Heart left ventricle (tissue), 16 donors: ENCODE results near the gene RFX4. TPM values are rescaled to one million over a fixed set of nuclear protein-coding genes. Genes with fewer than 3 reads are reported as not detected.
"Not testable (repeated sequence)": the region's sequence is repeated elsewhere in the genome, so short reads cannot be mapped to it uniquely, and the experiment has no call there.

Source experiments
- ATAC-seq, 4 donors: fragments of 200-7000 bp; cut with Tn5 transposase; one replicate each; pipeline ENCODE4 v1.9.1; 2020 to 2022; ENCODE audit warnings: moderate library complexity in 4 of 4, mild to moderate bottlenecking in 3 of 4, moderate number of reproducible peaks in 1 of 4
- DNase-seq, 5 donors: peaks; one replicate each; pipeline ENCODE4 v3.0.0-alpha.2; 2020
- H3K27ac ChIP-seq, 12 donors: fragments of 200-600 bp; sonication (generic) in 4 of 12; one replicate each; pipeline versions ENCODE4 v1.5.0 to v1.8.0; 2016 to 2022; ENCODE audit warnings: mild to moderate bottlenecking in 2 of 12
- H3K27me3 ChIP-seq, 9 donors: fragments of 200-600 bp; sonication (generic) in 2 of 9; one replicate each; pipeline versions ENCODE4 v1.5.1 to v1.8.0; 2016 to 2022; ENCODE audit warnings: mild to moderate bottlenecking in 3 of 9
- H3K36me3 ChIP-seq, 9 donors: fragments of 200-600 bp; sonication (generic) in 2 of 9; one replicate each; pipeline versions ENCODE4 v1.5.0 to v1.8.0; 2018 to 2022; ENCODE audit warnings: mild to moderate bottlenecking in 2 of 9
- H3K4me1 ChIP-seq, 12 donors: fragments of 200-600 bp; sonication (generic) in 4 of 12; one replicate each; pipeline versions ENCODE4 v1.5.0 to v1.8.0; 2016 to 2022; ENCODE audit warnings: mild to moderate bottlenecking in 3 of 12
- H3K4me3 ChIP-seq, 12 donors: fragments of 200-600 bp; sonication (generic) in 4 of 12; one replicate each; pipeline versions ENCODE4 v1.5.0 to v1.8.0; 2017 to 2022; ENCODE audit warnings: mild to moderate bottlenecking in 9 of 12, moderate library complexity in 4 of 12
- H3K9me3 ChIP-seq, 12 donors: fragments of 200-600 bp; sonication (generic) in 4 of 12; one replicate each; pipeline versions ENCODE4 v1.5.0 to v1.8.0; 2016 to 2022; ENCODE audit warnings: mild to moderate bottlenecking in 1 of 12
- CTCF ChIP-seq, 12 donors: fragments of 200-600 bp; sonication (generic) in 4 of 12; IDR thresholded peaks; one replicate each; pipeline versions ENCODE4 v1.5.0 to v1.8.0; 2018 to 2022; ENCODE audit warnings: antibody characterized with exemption in 12 of 12, mild to moderate bottlenecking in 5 of 12
- POLR2A ChIP-seq, 2 donors: fragments of 450-650 bp; IDR thresholded peaks; one replicate each; pipeline ENCODE4 v1.6.1; 2017; ENCODE audit warnings: antibody characterized with exemption in 2 of 2, mild to moderate bottlenecking in 2 of 2, moderate library complexity in 2 of 2
- WGBS, 4 donors: extraction: QIAGEN DNeasy Blood & Tissue Kit in 2 of 4; methylation state at CpG; one replicate each; pipeline versions ENCODE4 v1.1.5 to v1.1.7; 2013 to 2018; 5-methylcytosine and 5-hydroxymethylcytosine counted together
- intact Hi-C, 10 donors: fragments of 100-400 bp; cut with DNase I; formaldehyde crosslinking; loops; one replicate each; pipeline versions ENCODE4 v1.11.1 to v1.14.2; 2022
- polyA plus RNA-seq, 2 donors: library from polyadenylated mRNA; stranded (reverse); fragments of 200-250 nt; gene quantifications; one replicate each; pipeline ENCODE4 v1.2.3, GENCODE V29; 2013
- total RNA-seq, 9 donors: library from RNA; depleted of rRNA in 2 of 9; stranded (reverse); fragments of >200 nt in 2 of 9; fragmentation: NEBNext Ultra II Directional in 3 of 9; extraction: Animal tissue kit (Norgen Biotek cat#: 25700) in 3 of 9; gene quantifications; one replicate each; pipeline versions ENCODE4 v1.1.0 to v1.2.4, GENCODE V29; 2016 to 2023
- donor health status: ischemic (EF 13 %, LVEDD 7.1; RV severe dilation, severe dysfunction).
- donor health status: healthy with polysubstance abuse.
- donor health status: DM: no; HTN: yes; CAD: no.
- donor health status: DM: no; HTN: no; CAD: no.
- donor health status: ischemic (EF 25% LVEDD 6.9; RV normal size, moderate dysfunction).
- donor health status: ischemic (EF 25% LVEDD 5.7; RV mildly dilated, moderate dysfunction).
- donor health status: healthy.
- donor health status: DM: yes; HTN: yes; CAD: no.
- donor health status: ischemic (EF 35%, LVEDD 5.7; RV mildly dilated, moderate dysfunction).
- donor health status: nonischemic (EF 11% LVEDD 7.7; RV severe dilation, severe dysfunction).
- donor health status: DM: yes; HTN: yes; CAD: no.
- donor health status: PGD.
- donor health status: ischemic (EF 29% LVEDD 5.4; RV normal size, mild dysfunction).
- donor health status: nonischemic (EF 23%, LVEDD 6.1; RV moderate dilation, normal function).

Gene RFX4
- total and polyA plus RNA-seq, 11 donors: 0.09 TPM; not detected in 9

GRCh38 chr12:106601496-106601895 is 18.7 kb downstream of the RFX4 start:
- 84 to 90% (median 88%) methylated on average over 10 to 11 of the region's 11 CpGs for WGBS, 4 donors
- Histone ChIP-seq H3K36me3 (no peaks in the 10 kb centered on the region), H3K27ac (no peak overlapping the region), H3K4me1 (no peaks in the 10 kb centered on the region), H3K4me3 (no peak overlapping the region), H3K27me3 (peaks cover 0 to 39% (median 0%) of the 10 kb centered on the region in 9 donors), H3K9me3 (no peaks in the 10 kb centered on the region)
- TF ChIP-seq POLR2A (IDR thresholded peaks at IDR 0.05) (no peak), CTCF (IDR thresholded peaks at IDR 0.05) (no peak)
- intact Hi-C loops: no loop called here
- no peak for DNase-seq
- ATAC-seq: no peak

- 87 to 91% (median 87%) methylated on average over 4 of the region's 4 CpGs for WGBS, 4 donors
- Histone ChIP-seq H3K4me3 (no peak overlapping the region), H3K36me3 (no peaks in the 10 kb centered on the region), H3K4me1 (no peaks in the 10 kb centered on the region), H3K27me3 (peaks cover 0 to 37% (median 0%) of the 10 kb centered on the region in 9 donors), H3K9me3 (no peaks in the 10 kb centered on the region), H3K27ac (no peak overlapping the region)
- intact Hi-C loops: no loop called here
- no peak for TF ChIP-seq CTCF (IDR thresholded peaks at IDR 0.05)
- TF ChIP-seq POLR2A (IDR thresholded peaks at IDR 0.05): no peak
- DNase-seq (no peak), ATAC-seq (no peak)
Measured at GRCh38 chr12:106602076-106602475, 19.3 kb downstream of the RFX4 start.

- Histone ChIP-seq H3K27ac (no peak overlapping the region), H3K9me3 (peaks cover 0 to 5% (median 0%) of the 10 kb centered on the region in 12 donors), H3K4me3 (no peak overlapping the region), H3K4me1 (no peaks in the 10 kb centered on the region), H3K27me3 (peaks cover 0 to 17% (median 0%) of the 10 kb centered on the region in 9 donors), H3K36me3 (no peaks in the 10 kb centered on the region)
- WGBS, 4 donors: 57 to 80% (median 70%) methylated on average over 2 of the region's 2 CpGs
- ATAC-seq: no peak
- TF ChIP-seq CTCF (IDR thresholded peaks at IDR 0.05) (no peak), POLR2A (IDR thresholded peaks at IDR 0.05) (no peak)
- intact Hi-C loops: no loop called here
- no peak for DNase-seq
Measured at GRCh38 chr12:106605254-106605653, 22.4 kb downstream of the RFX4 start.

GRCh38 chr12:106620588-106620987 is 37.8 kb downstream of the RFX4 start:
- DNase-seq, H3K4me1 ChIP-seq, H3K4me3 ChIP-seq, H3K27me3 ChIP-seq, H3K27ac ChIP-seq, ATAC-seq, intact Hi-C loops, H3K36me3 ChIP-seq: not testable (repeated sequence)
- H3K9me3 ChIP-seq: peaks cover 0 to 33% (median 14%) of the 10 kb centered on the region in 12 donors
- WGBS, 4 donors: 90 to 91% (median 91%) methylated on average over 5 of the region's 5 CpGs

- Histone ChIP-seq H3K4me1 (no peaks in the 10 kb centered on the region), H3K27me3 (no peaks in the 10 kb centered on the region), H3K36me3 (no peaks in the 10 kb centered on the region), H3K4me3 (no peak overlapping the region), H3K27ac (no peak overlapping the region), H3K9me3 (peaks cover 0 to 14% (median 3%) of the 10 kb centered on the region in 12 donors)
- intact Hi-C loops: no loop called here
- no peak for ATAC-seq
- no peak for TF ChIP-seq POLR2A (IDR thresholded peaks at IDR 0.05)
- no peak for TF ChIP-seq CTCF (IDR thresholded peaks at IDR 0.05)
- DNase-seq: no peak
Measured at GRCh38 chr12:106625976-106626375, 43.2 kb downstream of the RFX4 start.
